ENCODE data around the gene MACROH2A1. TPM values are rescaled to one million over a fixed set of nuclear protein-coding genes. Genes with fewer than 3 reads are reported as not detected.

The MACROH2A1 gene
- total and polyA plus RNA-seq, 2 experiments from 2014 or later, result 64.9 to 81.6 TPM

- no peak overlapping the region for H3K4me3 Mint-ChIP-seq
- Histone ChIP-seq H3K9me2 (ENCODE audit: insufficient read depth) (no peaks in the 10 kb centered on the region), H3K4me2 (no peak overlapping the region), H3K79me2 (replicated peaks; ENCODE audit: insufficient read depth) (no peaks in the 10 kb centered on the region), H2AFZ (no peak overlapping the region), H3K4me3 (no peak overlapping the region), H3F3A (replicated peaks; ENCODE audit: low read depth) (no peaks in the 10 kb centered on the region), H4K20me1 (replicated peaks; ENCODE audit: insufficient read depth) (no peaks in the 10 kb centered on the region), H3K27ac (ENCODE audit: low read depth) (no peak overlapping the region), H3K4me1 (ENCODE audit: insufficient read depth) (no peaks in the 10 kb centered on the region), H3K36me3 (ENCODE audit: insufficient read depth) (no peaks in the 10 kb centered on the region), H3K27me3 (ENCODE audit: insufficient read depth) (no peaks in the 10 kb centered on the region)
- H3K36me3 Mint-ChIP-seq (ENCODE audit: low read depth), result no peaks in the 10 kb centered on the region
- TF ChIP-seq JUNB (IDR thresholded peaks at IDR 0.05; ENCODE audit: unreplicated experiment) (no peak), REST (IDR thresholded peaks at IDR 0.05; ENCODE audit: unreplicated experiment) (no peak), NANOG (IDR thresholded peaks at IDR 0.05; ENCODE audit: borderline replicate concordance) (no peak), ETS1 (IDR thresholded peaks at IDR 0.05) (no peak)
- TF ChIP-seq, protein P1, sequence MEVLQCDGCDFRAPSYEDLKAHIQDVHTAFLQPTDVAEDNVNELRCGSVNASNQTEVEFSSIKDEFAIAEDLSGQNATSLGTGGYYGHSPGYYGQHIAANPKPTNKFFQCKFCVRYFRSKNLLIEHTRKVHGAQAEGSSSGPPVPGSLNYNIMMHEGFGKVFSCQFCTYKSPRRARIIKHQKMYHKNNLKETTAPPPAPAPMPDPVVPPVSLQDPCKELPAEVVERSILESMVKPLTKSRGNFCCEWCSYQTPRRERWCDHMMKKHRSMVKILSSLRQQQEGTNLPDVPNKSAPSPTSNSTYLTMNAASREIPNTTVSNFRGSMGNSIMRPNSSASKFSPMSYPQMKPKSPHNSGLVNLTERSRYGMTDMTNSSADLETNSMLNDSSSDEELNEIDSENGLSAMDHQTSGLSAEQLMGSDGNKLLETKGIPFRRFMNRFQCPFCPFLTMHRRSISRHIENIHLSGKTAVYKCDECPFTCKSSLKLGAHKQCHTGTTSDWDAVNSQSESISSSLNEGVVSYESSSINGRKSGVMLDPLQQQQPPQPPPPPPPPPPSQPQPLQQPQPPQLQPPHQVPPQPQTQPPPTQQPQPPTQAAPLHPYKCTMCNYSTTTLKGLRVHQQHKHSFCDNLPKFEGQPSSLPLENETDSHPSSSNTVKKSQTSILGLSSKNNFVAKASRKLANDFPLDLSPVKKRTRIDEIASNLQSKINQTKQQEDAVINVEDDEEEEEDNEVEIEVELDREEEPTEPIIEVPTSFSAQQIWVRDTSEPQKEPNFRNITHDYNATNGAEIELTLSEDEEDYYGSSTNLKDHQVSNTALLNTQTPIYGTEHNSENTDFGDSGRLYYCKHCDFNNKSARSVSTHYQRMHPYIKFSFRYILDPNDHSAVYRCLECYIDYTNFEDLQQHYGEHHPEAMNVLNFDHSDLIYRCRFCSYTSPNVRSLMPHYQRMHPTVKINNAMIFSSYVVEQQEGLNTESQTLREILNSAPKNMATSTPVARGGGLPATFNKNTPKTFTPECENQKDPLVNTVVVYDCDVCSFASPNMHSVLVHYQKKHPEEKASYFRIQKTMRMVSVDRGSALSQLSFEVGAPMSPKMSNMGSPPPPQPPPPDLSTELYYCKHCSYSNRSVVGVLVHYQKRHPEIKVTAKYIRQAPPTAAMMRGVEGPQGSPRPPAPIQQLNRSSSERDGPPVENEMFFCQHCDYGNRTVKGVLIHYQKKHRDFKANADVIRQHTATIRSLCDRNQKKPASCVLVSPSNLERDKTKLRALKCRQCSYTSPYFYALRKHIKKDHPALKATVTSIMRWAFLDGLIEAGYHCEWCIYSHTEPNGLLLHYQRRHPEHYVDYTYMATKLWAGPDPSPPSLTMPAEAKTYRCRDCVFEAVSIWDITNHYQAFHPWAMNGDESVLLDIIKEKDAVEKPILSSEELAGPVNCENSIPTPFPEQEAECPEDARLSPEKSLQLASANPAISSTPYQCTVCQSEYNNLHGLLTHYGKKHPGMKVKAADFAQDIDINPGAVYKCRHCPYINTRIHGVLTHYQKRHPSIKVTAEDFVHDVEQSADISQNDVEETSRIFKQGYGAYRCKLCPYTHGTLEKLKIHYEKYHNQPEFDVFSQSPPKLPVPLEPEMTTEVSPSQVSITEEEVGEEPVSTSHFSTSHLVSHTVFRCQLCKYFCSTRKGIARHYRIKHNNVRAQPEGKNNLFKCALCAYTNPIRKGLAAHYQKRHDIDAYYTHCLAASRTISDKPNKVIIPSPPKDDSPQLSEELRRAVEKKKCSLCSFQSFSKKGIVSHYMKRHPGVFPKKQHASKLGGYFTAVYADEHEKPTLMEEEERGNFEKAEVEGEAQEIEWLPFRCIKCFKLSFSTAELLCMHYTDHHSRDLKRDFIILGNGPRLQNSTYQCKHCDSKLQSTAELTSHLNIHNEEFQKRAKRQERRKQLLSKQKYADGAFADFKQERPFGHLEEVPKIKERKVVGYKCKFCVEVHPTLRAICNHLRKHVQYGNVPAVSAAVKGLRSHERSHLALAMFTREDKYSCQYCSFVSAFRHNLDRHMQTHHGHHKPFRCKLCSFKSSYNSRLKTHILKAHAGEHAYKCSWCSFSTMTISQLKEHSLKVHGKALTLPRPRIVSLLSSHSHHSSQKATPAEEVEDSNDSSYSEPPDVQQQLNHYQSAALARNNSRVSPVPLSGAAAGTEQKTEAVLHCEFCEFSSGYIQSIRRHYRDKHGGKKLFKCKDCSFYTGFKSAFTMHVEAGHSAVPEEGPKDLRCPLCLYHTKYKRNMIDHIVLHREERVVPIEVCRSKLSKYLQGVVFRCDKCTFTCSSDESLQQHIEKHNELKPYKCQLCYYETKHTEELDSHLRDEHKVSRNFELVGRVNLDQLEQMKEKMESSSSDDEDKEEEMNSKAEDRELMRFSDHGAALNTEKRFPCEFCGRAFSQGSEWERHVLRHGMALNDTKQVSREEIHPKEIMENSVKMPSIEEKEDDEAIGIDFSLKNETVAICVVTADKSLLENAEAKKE (CRISPR knock-in tag; IDR thresholded peaks at IDR 0.05), result no peak
- TF ChIP-seq, protein P2, sequence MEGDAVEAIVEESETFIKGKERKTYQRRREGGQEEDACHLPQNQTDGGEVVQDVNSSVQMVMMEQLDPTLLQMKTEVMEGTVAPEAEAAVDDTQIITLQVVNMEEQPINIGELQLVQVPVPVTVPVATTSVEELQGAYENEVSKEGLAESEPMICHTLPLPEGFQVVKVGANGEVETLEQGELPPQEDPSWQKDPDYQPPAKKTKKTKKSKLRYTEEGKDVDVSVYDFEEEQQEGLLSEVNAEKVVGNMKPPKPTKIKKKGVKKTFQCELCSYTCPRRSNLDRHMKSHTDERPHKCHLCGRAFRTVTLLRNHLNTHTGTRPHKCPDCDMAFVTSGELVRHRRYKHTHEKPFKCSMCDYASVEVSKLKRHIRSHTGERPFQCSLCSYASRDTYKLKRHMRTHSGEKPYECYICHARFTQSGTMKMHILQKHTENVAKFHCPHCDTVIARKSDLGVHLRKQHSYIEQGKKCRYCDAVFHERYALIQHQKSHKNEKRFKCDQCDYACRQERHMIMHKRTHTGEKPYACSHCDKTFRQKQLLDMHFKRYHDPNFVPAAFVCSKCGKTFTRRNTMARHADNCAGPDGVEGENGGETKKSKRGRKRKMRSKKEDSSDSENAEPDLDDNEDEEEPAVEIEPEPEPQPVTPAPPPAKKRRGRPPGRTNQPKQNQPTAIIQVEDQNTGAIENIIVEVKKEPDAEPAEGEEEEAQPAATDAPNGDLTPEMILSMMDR (conservative IDR thresholded peaks at IDR 0.05; ENCODE audit: low read depth in 2 of 2), result no peak
- ATAC-seq, result no peak
- no peak overlapping the region for H3K27ac Mint-ChIP-seq
- H3K9me3 Mint-ChIP-seq, result no peaks in the 10 kb centered on the region
- DNase-seq (ENCODE audit: low spot score), result no peak
- H3K27me3 Mint-ChIP-seq (ENCODE audit: insufficient read depth, low read depth, poor library complexity), result peaks cover 7% of the 10 kb centered on the region
- peaks cover 13% of the 10 kb centered on the region for H3K4me1 Mint-ChIP-seq
Measured at GRCh38 chr5:135441350-135441831, 42.4 kb upstream of the MACROH2A1 start.

Measured in GM23338 (cell line).